ENCODE results near the gene NALCN.

The NALCN gene

GRCh38 chr13:101416181-101417042, at the start of gene NALCN:
TSS of gene NALCN (minus strand) at chr13:101416508. CDS start at chr13:101399126, 17,382 bp downstream.
- peak; percentile 44 to 94 (median 58) for DNase-seq
- intact Hi-C loops (cut with DNase I), result no loop called here

GRCh38 chr13:101465877-101466276, 49.6 kb upstream of the NALCN start:
- intact Hi-C loops (cut with DNase I), result no loop called here
- no peak for DNase-seq

- intact Hi-C loops (cut with DNase I), result no loop called here
- DNase-seq, result no peak
These were observed 40.9 kb upstream of the NALCN start for GRCh38 chr13:101457176-101457575.

GRCh38 chr13:101455863-101456262, 39.6 kb upstream of the NALCN start:
- intact Hi-C loops (cut with DNase I), result no loop called here
- no peak for DNase-seq

GRCh38 chr13:101454767-101455166, 38.5 kb upstream of the NALCN start:
- intact Hi-C loops (cut with DNase I), result no loop called here
- no peak for DNase-seq

GRCh38 chr13:101453784-101454201, 37.5 kb upstream of the NALCN start:
- peak in 4 of 10 donors; percentile 5 to 86 (median 40) for DNase-seq
- intact Hi-C loops (cut with DNase I), result no loop called here

- intact Hi-C loops (cut with DNase I), result no loop called here
These were observed 36.5 kb upstream of the NALCN start, which contains the start of gene ITGBL1 for GRCh38 chr13:101452519-101453485. TSS of gene ITGBL1 (plus strand) at chr13:101452675. CDS start at chr13:101452834, 159 bp downstream.

GRCh38 chr13:101451641-101452040, 35.3 kb upstream of the NALCN start:
- no peak for DNase-seq
- intact Hi-C loops (cut with DNase I), result no loop called here

More at GRCh38 chr13:101452519-101453485, 36.5 kb upstream of the NALCN start, which contains the start of gene ITGBL1:
- DNase-seq, result peak in 2 of 10 donors; percentile 16 to 87

GRCh38 chr13:101450749-101451130, 34.4 kb upstream of the NALCN start:
- DNase-seq, result no peak
- intact Hi-C loops (cut with DNase I), result no loop called here

- intact Hi-C loops (cut with DNase I), result no loop called here
- no peak for DNase-seq
These were observed 33.8 kb upstream of the NALCN start for GRCh38 chr13:101449790-101450748.

GRCh38 chr13:101447852-101448251, 31.5 kb upstream of the NALCN start:
- no peak for DNase-seq
- intact Hi-C loops (cut with DNase I), result no loop called here

- no peak for DNase-seq
- intact Hi-C loops (cut with DNase I), result no loop called here
These were observed 18.2 kb upstream of the NALCN start for GRCh38 chr13:101434486-101434885.

- intact Hi-C loops (cut with DNase I), result no loop called here
- DNase-seq, result no peak
These were observed 17.6 kb upstream of the NALCN start for GRCh38 chr13:101433895-101434294.

- DNase-seq, result no peak
- intact Hi-C loops (cut with DNase I), result no loop called here
These were observed 13.4 kb upstream of the NALCN start for GRCh38 chr13:101429733-101430132.

GRCh38 chr13:101425623-101426022, 9.3 kb upstream of the NALCN start:
- intact Hi-C loops (cut with DNase I), result no loop called here

GRCh38 chr13:101425156-101425471, 8.8 kb upstream of the NALCN start:
- peak in 2 of 10 donors; percentile 20 to 51 for DNase-seq
- intact Hi-C loops (cut with DNase I), result no loop called here

More at GRCh38 chr13:101425623-101426022, 9.3 kb upstream of the NALCN start:
- DNase-seq, result no peak

GRCh38 chr13:101424381-101425155, 8.3 kb upstream of the NALCN start:
- DNase-seq, result peak in 8 of 10 donors; percentile 48 to 93 (median 67)
- intact Hi-C loops (cut with DNase I), result no loop called here

GRCh38 chr13:101423872-101424271, 7.6 kb upstream of the NALCN start:
- DNase-seq, result peak in 1 of 10 donors; percentile 43
- intact Hi-C loops (cut with DNase I), result no loop called here

- intact Hi-C loops (cut with DNase I), result no loop called here
- no peak for DNase-seq
These were observed 1.2 kb upstream of the NALCN start for GRCh38 chr13:101417501-101417900.

Data from posterior cingulate gyrus (tissue), 11 donors.